Activated CD4-positive, alpha-beta memory T cell treated with anti-CD3 and anti-CD28 coated beads, Interleukin-2, amount 10 ng/mL, durations not matched to agents 7 days and 5 days (primary cell): ENCODE results near the gene HECA. TPM values are rescaled to one million over a fixed set of nuclear protein-coding genes. Genes with fewer than 3 reads are reported as not detected.
"Not testable (repeated sequence)": the region's sequence is repeated elsewhere in the genome, so short reads cannot be mapped to it uniquely, and the experiment has no call there.

ENCODE experiments used
- CTCF ChIA-PET: fragments of 350-600 bp; sonication (Branson Sonifier 250); formaldehyde crosslinking; loops from one replicate; lab custom pipeline; 2021; ENCODE audit warnings: antibody characterized with exemption, inconsistent platforms; lab: Charles Lee
- POLR2A ChIA-PET: fragments of 350-600 bp; sonication (Branson Sonifier 250); formaldehyde crosslinking; loops from one replicate; lab custom pipeline; 2021; ENCODE audit warnings: antibody characterized with exemption; lab: Charles Lee
- DNase-seq: peaks from one replicate; pipeline ENCODE4 v3.0.0-alpha.2; 2020
- H3K27ac Mint-ChIP-seq: one replicate; pipeline ENCODE4 v1.8.0; 2021; ENCODE audit warnings: mild to moderate bottlenecking, mixed read lengths
- H3K27me3 Mint-ChIP-seq: one replicate; pipeline ENCODE4 v1.8.0; 2021; ENCODE audit warnings: mixed read lengths
- H3K36me3 Mint-ChIP-seq: one replicate; pipeline ENCODE4 v1.8.0; 2021; ENCODE audit warnings: low read depth, mixed read lengths
- H3K4me1 Mint-ChIP-seq: one replicate; pipeline ENCODE4 v1.8.0; 2021; ENCODE audit warnings: mixed read lengths
- H3K4me3 Mint-ChIP-seq: one replicate; pipeline ENCODE4 v1.8.0; 2021; ENCODE audit warnings: mild to moderate bottlenecking, mixed read lengths
- H3K9me3 Mint-ChIP-seq: one replicate; pipeline ENCODE4 v1.8.0; 2021; ENCODE audit warnings: mixed read lengths
- total RNA-seq, 2 experiments: library from RNA; stranded (reverse); gene quantifications; one replicate each; pipeline ENCODE4 v1.2.3, GENCODE V29; 2021

The HECA gene
- total RNA-seq, 2 experiments from 2014 or later = 78.9 to 81.7 TPM

GRCh38 chr6:139219746-139220145 lies 84.9 kb downstream of the HECA start:
- Mint-ChIP-seq H3K36me3 (no peaks in the 10 kb centered on the region), H3K27ac (peak overlapping the region; percentile 59), H3K4me1 (peaks cover 13% of the 10 kb centered on the region), H3K9me3 (peaks cover 3% of the 10 kb centered on the region), H3K27me3 (no peaks in the 10 kb centered on the region), H3K4me3 (no peak overlapping the region)
- POLR2A ChIA-PET = interaction anchor here (0.5 to 3.1 kb wide), 16 partner anchors 11 to 311 kb away, joined by 3 to 34 read pairs (median 6); partner anchors contain the start of genes CITED2 and TXLNB
- DNase-seq = no peak
- CTCF ChIA-PET = interaction anchor here (0.5 to 6.5 kb wide), 44 partner anchors 9 to 710 kb away, joined by 3 to 170 read pairs (median 5); partner anchors contain the start of genes CITED2 and TXLNB

GRCh38 chr6:139228387-139228786 lies 93.5 kb downstream of the HECA start:
- H3K27me3 Mint-ChIP-seq, H3K36me3 Mint-ChIP-seq, H3K27ac Mint-ChIP-seq, H3K4me3 Mint-ChIP-seq, POLR2A ChIA-PET, DNase-seq, H3K9me3 Mint-ChIP-seq, H3K4me1 Mint-ChIP-seq: not testable (repeated sequence)
- CTCF ChIA-PET = interaction anchor here (0.7 to 0.9 kb wide), 2 partner anchors 100 to 137 kb away, joined by 3 read pairs; no protein-coding TSS in a partner anchor

Other genes with a start within 250 kb of the HECA start
- 10 to 100 TPM; 41.9 to 45.6 TPM for gene REPS1, start 146.8 kb upstream of the HECA start, total RNA-seq
- 100 to 1,000 TPM; 174 to 176 TPM for gene ABRACL, start 106.3 kb upstream of the HECA start, total RNA-seq
- gene TXLNB, start 156.9 kb downstream of the HECA start, total RNA-seq = under 1 TPM; 0.60 to 0.90 TPM
- 100 to 1,000 TPM; 121 to 127 TPM for gene CITED2, start 239.6 kb downstream of the HECA start, total RNA-seq